Naive B cell (primary cell): ENCODE measurements around the gene OGA. TPM values are rescaled to one million over a fixed set of nuclear protein-coding genes. Genes with fewer than 3 reads are reported as not detected.

Experiments
- ATAC-seq, 2 donors: fragments of 150-1000 bp; cut with Tn5 transposase; 2 replicates each; pipeline ENCODE4 v1.10.0; 2021; ENCODE audit warnings: low read depth in 2 of 2, mild to moderate bottlenecking in 2 of 2, moderate library complexity in 2 of 2
- DNase-seq: peaks from one replicate; pipeline ENCODE4 v3.0.0; 2022
- H3K27ac Mint-ChIP-seq, 6 donors: one replicate each; pipeline ENCODE4 v1.8.0; 2020 to 2022; ENCODE audit warnings: mild to moderate bottlenecking in 6 of 6, mixed read lengths in 6 of 6, moderate library complexity in 5 of 6, inconsistent platforms in 2 of 6
- H3K27me3 Mint-ChIP-seq, 3 donors: one replicate each; pipeline ENCODE4 v1.8.0; 2021 to 2022; ENCODE audit warnings: mixed read lengths in 3 of 3, mild to moderate bottlenecking in 1 of 3
- H3K36me3 Mint-ChIP-seq, 2 donors: one replicate each; pipeline ENCODE4 v1.8.0; 2020 to 2022; ENCODE audit warnings: mixed read lengths in 2 of 2, inconsistent platforms in 1 of 2, mild to moderate bottlenecking in 1 of 2
- H3K4me1 Mint-ChIP-seq, 3 donors: one replicate each; pipeline ENCODE4 v1.8.0; 2020 to 2022; ENCODE audit warnings: mixed read lengths in 3 of 3, inconsistent platforms in 1 of 3, mild to moderate bottlenecking in 1 of 3, moderate library complexity in 1 of 3
- H3K4me3 Mint-ChIP-seq, 8 donors: one replicate each; pipeline ENCODE4 v1.8.0; 2020 to 2022; ENCODE audit warnings: mild to moderate bottlenecking in 8 of 8, mixed read lengths in 8 of 8, moderate library complexity in 8 of 8, inconsistent platforms in 2 of 8
- H3K9me3 Mint-ChIP-seq, 7 donors: one replicate each; pipeline ENCODE4 v1.8.0; 2020 to 2022; ENCODE audit warnings: mixed read lengths in 7 of 7, mild to moderate bottlenecking in 5 of 7, inconsistent platforms in 2 of 7, moderate library complexity in 1 of 7
- polyA plus RNA-seq, 6 donors: library from polyadenylated mRNA; unstranded; fragments of 300-500 nt; fragmentation: Illumina TruSeq; gene quantifications; one replicate each; pipeline ENCODE4 v1.2.3, GENCODE V29; 2021; ENCODE audit warnings: low read depth in 6 of 6

OGA gene
- polyA plus RNA-seq, 6 donors from 2014 or later: 36.1 to 77.5 (median 61.2) TPM

DNA sequence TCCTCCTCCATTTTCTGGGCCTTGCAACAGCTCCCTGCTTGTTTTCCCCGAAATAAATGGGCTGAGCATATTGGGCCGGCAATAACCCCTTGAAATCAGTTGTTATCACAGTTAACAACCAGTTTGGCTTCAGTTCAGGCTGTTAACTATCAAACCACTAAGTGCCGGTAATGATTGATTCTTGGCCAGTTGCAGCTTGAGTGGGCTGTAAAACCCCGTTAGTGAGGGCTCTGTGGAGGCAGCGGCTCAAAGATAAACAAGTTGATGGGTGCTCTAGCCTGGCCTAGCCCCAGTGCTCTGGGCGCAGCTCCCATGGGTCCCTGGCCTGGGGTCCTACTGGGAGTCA is 50.7 kb downstream of the OGA start:
- DNase-seq: no peak

DNA sequence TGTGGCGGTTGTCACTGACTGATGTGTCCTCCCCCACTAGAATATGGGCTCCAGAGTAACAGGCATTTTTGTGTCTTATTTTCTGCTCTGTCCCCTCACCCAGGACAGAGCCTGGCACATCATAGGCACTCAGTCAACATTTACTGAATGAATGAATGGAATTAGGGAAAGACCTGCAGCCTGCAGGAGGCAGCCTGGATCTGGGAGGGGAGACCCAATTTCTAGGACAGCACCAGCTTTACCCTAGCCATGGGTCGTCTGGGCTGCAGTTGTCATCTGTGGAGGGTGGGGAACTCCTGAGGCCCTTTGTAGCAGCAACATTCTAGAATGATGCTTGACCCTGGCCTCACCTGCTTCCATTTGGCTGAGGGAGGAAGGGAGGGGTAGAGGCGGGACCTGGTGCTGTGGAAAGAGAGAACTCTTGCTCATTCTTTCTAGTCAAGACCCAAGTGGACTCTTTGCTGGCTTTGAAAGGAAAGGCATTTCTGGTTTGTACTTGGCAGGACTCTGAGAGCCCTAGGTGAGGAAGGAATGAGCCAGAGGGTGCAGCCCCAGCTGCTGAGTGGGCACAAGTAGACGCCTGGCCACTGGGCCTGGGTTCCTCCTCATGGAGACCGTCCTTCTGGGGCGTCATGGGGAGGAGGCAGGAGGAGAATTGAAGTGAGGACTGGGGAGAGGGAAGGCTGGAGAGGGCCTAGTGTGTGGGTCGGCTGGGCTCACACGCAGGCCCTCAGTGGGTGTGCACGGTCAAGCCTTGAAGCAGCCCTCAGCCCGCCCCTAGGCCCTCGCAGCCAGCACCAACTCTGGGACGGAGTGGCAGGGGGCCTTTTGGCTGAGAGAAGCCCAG is 51.3 kb downstream of the OGA start:
- H3K27me3 Mint-ChIP-seq: peaks cover 47 to 71% (median 64%) of the 10 kb centered on the region in 3 donors
- no peaks in the 10 kb centered on the region for H3K36me3 Mint-ChIP-seq

More for the DNA sequence above, 50.7 kb downstream of the OGA start:
- Mint-ChIP-seq H3K4me3 (no peak overlapping the region), H3K27me3 (peaks cover 51 to 74% (median 65%) of the 10 kb centered on the region in 3 donors), H3K4me1 (no peaks in the 10 kb centered on the region), H3K9me3 (no peaks in the 10 kb centered on the region), H3K27ac (no peak overlapping the region), H3K36me3 (no peaks in the 10 kb centered on the region)
- ATAC-seq: no peak

DNA sequence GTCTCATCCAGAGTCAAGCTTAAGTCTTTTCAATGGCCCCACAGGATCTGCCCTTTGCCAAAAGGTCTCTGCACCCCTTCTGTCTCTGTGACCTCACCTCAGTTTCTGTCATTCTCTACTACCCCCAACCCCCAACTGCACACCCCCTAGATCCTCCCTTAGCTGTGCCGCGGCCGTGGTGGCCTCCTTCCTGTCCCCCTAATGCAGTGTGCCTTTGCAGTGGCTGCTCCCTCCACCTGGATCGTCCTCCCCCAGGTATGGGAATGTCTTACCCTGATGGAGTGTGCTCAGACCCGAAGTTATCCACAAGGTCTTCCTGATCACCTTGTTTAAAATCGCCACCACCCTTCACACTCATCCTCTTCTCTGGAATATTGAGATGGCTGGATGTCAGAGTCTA is 51.9 kb downstream of the OGA start:
- DNase-seq (no peak), ATAC-seq (no peak)
- H3K27me3 Mint-ChIP-seq: peaks cover 45 to 73% (median 62%) of the 10 kb centered on the region in 3 donors
- no peak overlapping the region for H3K4me3 Mint-ChIP-seq
- H3K9me3 Mint-ChIP-seq: no peaks in the 10 kb centered on the region
- no peaks in the 10 kb centered on the region for H3K36me3 Mint-ChIP-seq
- H3K4me1 Mint-ChIP-seq: no peaks in the 10 kb centered on the region
- H3K27ac Mint-ChIP-seq: no peak overlapping the region

More for the DNA sequence above, 51.3 kb downstream of the OGA start:
- ATAC-seq (no peak), DNase-seq (no peak)
- H3K27ac Mint-ChIP-seq: peak overlapping the region in 1 of 6 donors; percentile 27
- no peaks in the 10 kb centered on the region for H3K9me3 Mint-ChIP-seq
- no peak overlapping the region for H3K4me3 Mint-ChIP-seq
- H3K4me1 Mint-ChIP-seq: no peaks in the 10 kb centered on the region

DNA sequence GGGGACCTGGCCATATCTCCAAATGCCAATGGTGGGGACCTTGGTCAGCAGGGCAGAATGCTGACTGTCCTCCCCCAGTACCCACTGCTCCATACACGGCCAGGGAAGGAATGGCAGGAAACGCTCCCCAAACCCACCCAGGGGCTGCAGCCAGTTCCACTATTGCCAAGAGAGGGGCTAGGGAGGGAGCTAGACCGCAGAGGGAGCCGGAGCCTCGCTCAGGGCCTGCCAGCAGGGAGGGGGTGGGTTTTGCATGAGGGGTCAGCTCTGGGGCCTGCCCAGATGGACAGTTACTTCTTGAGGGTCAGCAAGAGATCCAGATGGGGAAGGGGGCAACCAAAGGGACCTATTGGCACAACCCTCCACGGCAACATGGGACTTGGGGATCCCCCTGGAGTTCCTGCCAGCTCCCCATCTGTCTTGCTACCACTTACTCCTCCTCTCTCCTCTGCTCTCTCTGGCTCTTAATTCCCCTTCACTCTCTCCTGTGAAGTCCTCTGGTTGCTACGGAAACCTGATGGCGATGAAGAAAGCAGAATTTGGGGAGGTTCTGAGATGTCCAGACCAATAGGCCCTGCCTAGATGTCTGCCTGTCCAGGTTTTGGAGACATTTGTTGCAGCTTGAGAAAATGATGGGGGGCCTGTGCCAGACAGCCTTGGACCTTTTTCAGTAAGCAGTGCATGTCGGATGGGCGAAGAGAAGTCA is 55.0 kb downstream of the OGA start:
- ATAC-seq (no peak), DNase-seq (no peak)
- H3K36me3 Mint-ChIP-seq: no peaks in the 10 kb centered on the region
- H3K4me3 Mint-ChIP-seq: peak overlapping the region in 1 of 8 donors; percentile 15
- H3K27ac Mint-ChIP-seq: no peak overlapping the region
- no peaks in the 10 kb centered on the region for H3K9me3 Mint-ChIP-seq
- peaks cover 27 to 59% (median 54%) of the 10 kb centered on the region in 3 donors for H3K27me3 Mint-ChIP-seq
- H3K4me1 Mint-ChIP-seq: no peaks in the 10 kb centered on the region

DNA sequence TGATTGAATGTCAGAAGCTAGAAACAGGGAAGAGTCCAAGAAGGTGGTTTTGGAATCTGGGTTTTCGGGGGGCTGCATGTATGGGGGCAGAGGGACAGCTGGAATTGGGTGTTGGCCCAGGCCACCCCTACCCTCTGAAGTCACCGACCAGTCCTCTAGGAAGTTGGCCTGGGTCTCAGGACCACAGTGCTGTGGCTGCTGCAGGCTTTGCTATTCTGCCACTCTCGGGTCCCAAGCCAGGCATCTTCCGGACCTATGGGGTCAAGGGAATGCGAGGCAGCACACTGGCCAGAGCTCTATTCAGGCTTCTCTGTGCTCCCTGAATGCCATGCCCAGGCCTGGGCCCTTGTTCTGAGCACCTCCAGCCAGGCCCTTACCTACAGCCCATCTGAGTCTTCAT is 55.5 kb downstream of the OGA start:
- DNase-seq: no peak
- H3K9me3 Mint-ChIP-seq: no peaks in the 10 kb centered on the region
- no peaks in the 10 kb centered on the region for H3K36me3 Mint-ChIP-seq
- H3K4me3 Mint-ChIP-seq: peak overlapping the region in 1 of 8 donors; percentile 15
- H3K27me3 Mint-ChIP-seq: peaks cover 24 to 55% (median 54%) of the 10 kb centered on the region in 3 donors
- H3K27ac Mint-ChIP-seq: no peak overlapping the region
- ATAC-seq: no peak
- no peaks in the 10 kb centered on the region for H3K4me1 Mint-ChIP-seq

DNA sequence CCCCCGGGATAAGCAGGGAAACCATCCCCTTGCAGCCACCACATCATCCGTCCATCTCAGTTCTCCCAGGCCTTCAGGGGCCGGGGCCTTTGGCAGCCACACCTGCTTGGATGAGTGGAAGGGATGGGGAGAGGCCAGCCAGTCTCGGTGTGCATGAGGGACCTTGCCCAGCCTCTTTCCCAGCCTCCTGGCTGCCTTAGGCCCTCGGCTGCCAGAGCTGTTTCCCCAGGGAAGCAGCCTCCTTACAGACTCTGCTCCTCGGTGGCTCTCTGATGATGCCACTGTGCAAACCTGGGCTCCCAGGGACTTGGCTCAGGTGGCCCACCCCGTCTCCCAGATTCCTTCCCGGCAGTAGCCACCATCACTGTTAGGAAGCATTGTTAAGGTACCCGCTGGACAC is 57.0 kb downstream of the OGA start:
- Mint-ChIP-seq H3K27ac (no peak overlapping the region), H3K4me3 (no peak overlapping the region), H3K9me3 (no peaks in the 10 kb centered on the region), H3K36me3 (no peaks in the 10 kb centered on the region), H3K4me1 (no peaks in the 10 kb centered on the region), H3K27me3 (peaks cover 16 to 52% (median 44%) of the 10 kb centered on the region in 3 donors)
- no peak for DNase-seq
- no peak for ATAC-seq

DNA sequence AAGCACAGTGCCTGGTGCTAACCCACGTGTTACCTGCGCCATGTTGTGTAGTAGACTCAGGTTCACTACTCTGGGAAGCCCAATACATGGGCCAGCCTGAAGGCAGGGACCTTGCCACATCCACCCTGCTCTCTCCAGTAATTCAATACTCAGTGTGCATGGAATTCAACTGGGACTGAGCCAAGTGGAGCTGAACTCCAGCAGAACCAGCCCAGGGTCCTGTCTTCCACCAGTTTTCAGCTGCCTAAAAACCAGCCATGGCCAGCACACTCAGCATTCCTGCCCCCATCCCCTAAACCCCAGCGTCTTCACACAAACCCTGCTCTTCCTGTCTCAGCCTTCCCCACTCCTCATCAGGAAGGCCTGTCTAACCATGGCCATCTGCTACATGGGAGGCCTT is 57.7 kb downstream of the OGA start:
- Mint-ChIP-seq H3K4me3 (peak overlapping the region in 1 of 8 donors; percentile 7), H3K27me3 (peaks cover 11 to 52% (median 37%) of the 10 kb centered on the region in 3 donors), H3K27ac (no peak overlapping the region), H3K4me1 (no peaks in the 10 kb centered on the region), H3K36me3 (no peaks in the 10 kb centered on the region), H3K9me3 (no peaks in the 10 kb centered on the region)
- DNase-seq: no peak
- no peak for ATAC-seq

DNA sequence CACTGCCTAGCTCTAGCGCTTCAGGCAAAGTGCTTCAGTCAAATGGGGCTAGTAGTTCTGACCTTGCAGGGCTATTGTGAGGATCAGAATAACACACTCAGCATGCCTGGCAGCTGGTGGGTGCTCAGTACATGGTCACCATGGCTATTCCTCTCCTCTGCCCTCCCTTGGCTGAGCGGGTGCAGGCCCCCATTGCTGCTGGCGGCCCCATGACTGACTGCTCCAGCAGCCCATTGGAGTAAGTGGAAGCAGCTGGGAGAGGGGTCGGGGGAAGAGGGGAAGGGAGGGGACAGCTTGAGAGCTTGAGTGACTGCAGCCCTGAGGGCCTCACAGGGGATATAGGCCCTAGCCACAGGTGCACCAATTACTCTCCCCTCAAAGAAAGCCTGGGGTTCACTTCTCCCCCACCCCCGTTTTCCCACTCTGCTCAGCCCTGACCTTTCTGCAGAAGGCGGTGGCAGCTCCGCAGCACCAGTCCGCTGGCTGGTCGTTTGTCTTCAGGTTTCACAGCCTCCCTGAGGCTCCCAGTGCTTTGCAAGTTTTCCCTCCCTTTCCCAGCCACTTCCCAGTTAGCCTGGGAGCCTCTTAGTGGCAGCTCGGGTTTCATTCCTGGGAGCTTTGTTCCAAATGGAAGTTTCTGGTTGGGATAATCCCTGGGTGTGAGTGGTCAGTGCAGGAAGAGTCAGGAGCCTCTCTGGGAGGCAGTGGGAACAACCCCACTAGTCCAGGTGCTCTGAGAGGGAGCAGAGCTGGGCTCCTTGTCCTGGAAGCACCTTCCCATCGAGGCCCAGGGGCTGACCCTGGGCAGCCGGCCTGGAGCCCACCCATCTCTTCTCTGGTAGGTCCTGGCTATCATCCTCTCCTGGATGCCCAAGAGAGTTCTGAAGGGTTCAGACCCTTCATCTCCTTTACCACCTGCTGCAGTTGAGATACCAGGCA is 58.7 kb downstream of the OGA start:
- no peak overlapping the region for H3K4me3 Mint-ChIP-seq
- H3K27ac Mint-ChIP-seq: no peak overlapping the region
- H3K36me3 Mint-ChIP-seq: no peaks in the 10 kb centered on the region
- H3K27me3 Mint-ChIP-seq: peaks cover 13 to 44% (median 29%) of the 10 kb centered on the region in 3 donors
- DNase-seq: no peak
- no peaks in the 10 kb centered on the region for H3K4me1 Mint-ChIP-seq
- H3K9me3 Mint-ChIP-seq: no peaks in the 10 kb centered on the region
- no peak for ATAC-seq

DNA sequence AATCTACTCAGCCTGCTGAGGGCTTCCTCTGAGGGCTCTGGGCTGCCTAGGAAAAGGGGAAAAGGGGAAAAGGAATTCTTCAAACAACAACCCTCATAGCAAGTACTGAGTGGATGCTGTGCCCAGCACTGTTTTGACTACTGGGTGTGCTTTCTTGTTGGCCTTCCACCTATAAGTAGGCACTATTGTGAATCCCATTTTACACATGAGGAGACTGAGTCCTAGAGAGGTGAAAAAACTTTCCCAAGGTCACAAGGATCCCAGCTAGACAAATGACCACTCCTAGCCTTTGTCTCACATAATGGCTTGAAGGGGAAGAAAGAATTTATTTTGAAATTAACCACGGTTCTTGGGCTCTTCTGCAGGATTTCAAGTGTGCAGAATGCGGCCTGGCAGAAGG is 59.4 kb downstream of the OGA start:
- no peak for ATAC-seq
- peaks cover 11 to 47% (median 30%) of the 10 kb centered on the region in 3 donors for H3K27me3 Mint-ChIP-seq
- no peak overlapping the region for H3K4me3 Mint-ChIP-seq
- no peaks in the 10 kb centered on the region for H3K36me3 Mint-ChIP-seq
- no peaks in the 10 kb centered on the region for H3K4me1 Mint-ChIP-seq
- DNase-seq: no peak
- H3K27ac Mint-ChIP-seq: no peak overlapping the region
- H3K9me3 Mint-ChIP-seq: no peaks in the 10 kb centered on the region

DNA sequence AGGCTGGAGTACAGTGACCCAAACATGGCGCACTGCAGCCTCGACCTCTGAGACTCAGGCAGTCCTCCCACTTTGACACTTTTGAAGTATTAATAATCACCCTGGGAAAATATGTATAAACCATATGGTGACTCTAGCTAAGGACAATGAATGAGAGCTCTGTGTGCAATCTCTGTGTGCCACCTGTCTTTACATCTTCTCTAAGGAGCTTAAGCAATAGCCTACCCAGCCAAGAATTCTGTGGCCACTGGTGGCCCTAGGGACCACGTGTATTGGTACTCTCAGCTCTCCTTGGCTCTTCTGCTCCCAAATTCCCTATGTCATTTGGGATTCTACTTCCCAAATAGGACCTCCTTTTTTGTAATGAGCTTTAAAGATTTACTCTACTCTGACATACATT is 66.0 kb downstream of the OGA start:
- Mint-ChIP-seq H3K36me3 (no peaks in the 10 kb centered on the region), H3K27ac (no peak overlapping the region), H3K27me3 (peaks cover 5 to 48% (median 35%) of the 10 kb centered on the region in 3 donors), H3K9me3 (no peaks in the 10 kb centered on the region), H3K4me3 (no peak overlapping the region), H3K4me1 (no peaks in the 10 kb centered on the region)
- ATAC-seq (no peak), DNase-seq (no peak)

DNA sequence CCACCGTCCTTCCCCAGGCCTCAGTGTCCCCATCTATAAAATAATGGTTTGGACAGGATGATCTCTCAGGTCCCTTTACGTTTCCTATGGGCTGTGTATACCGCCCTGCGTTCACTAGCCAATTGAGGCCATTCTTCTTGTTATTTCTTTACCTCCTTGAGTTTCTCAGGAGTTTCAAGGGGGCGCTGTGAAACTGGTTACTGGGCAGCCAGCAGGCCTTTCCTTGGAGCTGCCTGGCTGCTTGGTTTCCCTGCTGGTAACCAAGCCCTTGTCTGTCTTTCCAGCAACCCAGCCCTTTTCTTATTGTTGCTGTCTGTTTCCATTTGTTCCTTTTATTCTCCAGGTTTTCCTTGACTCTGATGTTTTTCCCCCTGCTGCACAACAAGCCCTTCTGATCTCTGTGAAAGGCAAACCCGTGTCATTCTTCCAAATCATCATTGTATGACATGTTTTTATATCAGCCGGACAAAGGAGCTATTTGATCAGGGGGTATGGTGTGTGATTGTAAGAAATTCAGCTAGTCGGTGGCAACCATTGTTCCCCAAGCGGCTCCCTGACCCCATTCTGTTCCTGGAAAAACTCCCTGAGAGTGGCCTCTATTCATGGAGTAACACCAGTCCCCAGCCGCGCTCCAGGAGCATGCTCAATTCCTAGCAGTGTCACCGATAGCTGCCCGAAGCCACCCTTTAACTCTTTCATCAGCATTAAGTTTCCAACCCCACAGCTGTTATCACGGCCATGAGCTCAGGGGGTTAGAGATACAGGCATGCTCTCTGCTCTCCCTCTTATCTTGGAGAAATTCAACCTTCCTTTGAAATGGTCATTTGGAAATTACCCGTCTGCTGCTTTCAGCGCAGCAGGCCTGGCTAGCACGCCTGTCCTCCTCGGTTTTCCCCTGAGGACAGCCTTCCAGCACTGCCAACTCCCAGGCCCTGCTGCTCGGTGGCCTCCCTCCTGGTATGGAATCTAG is 68.9 kb downstream of the OGA start:
- no peaks in the 10 kb centered on the region for H3K4me1 Mint-ChIP-seq
- H3K36me3 Mint-ChIP-seq: no peaks in the 10 kb centered on the region
- no peaks in the 10 kb centered on the region for H3K9me3 Mint-ChIP-seq
- H3K27me3 Mint-ChIP-seq: peaks cover 9 to 43% (median 40%) of the 10 kb centered on the region in 3 donors
- no peak overlapping the region for H3K27ac Mint-ChIP-seq
- DNase-seq (no peak), ATAC-seq (no peak)
- no peak overlapping the region for H3K4me3 Mint-ChIP-seq

DNA sequence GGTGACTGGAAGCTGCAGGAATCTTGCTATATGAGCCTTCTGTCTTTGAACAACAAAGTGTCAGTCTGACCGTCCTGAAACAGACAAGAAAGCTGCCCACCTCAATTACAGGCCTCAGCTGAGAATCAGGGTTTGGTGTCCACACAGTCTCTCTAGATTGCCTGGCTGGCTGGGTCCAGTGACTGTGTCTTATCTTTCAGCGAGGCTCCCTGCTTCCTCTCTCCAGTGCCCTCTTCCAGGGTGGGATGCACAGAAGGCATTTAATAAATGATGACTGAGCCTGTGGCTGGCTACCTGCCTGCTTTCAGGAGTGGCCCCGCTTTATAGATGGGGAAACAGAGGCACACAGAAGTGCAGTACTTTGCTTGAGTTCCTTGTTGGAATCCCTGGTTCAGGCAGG is 69.7 kb downstream of the OGA start:
- DNase-seq (no peak), ATAC-seq (no peak)
- H3K4me1 Mint-ChIP-seq: no peaks in the 10 kb centered on the region
- no peak overlapping the region for H3K4me3 Mint-ChIP-seq
- H3K36me3 Mint-ChIP-seq: no peaks in the 10 kb centered on the region
- H3K27me3 Mint-ChIP-seq: peaks cover 13 to 41% (median 33%) of the 10 kb centered on the region in 3 donors
- H3K27ac Mint-ChIP-seq: no peak overlapping the region
- H3K9me3 Mint-ChIP-seq: no peaks in the 10 kb centered on the region
